Skeletal muscle satellite cell (primary cell): ENCODE measurements around the gene C10orf95.

ENCODE experiments used
- H3K27me3 ChIP-seq: 2 replicates; pipeline ENCODE4 v1.7.0; 2013; ENCODE audit warnings: low read length; ENCODE audit not compliant: control insufficient read depth, insufficient read depth
- H3K36me3 ChIP-seq: 2 replicates; pipeline ENCODE4 v1.7.0; 2013; ENCODE audit warnings: mild to moderate bottlenecking, control low read depth, low read length; ENCODE audit not compliant: insufficient read depth
- H3K4me1 ChIP-seq: 2 replicates; pipeline ENCODE4 v1.7.0; 2013; ENCODE audit warnings: low read length; ENCODE audit not compliant: control insufficient read depth, insufficient read depth
- H3K4me2 ChIP-seq: 2 replicates; pipeline ENCODE4 v1.7.0; 2013; ENCODE audit warnings: mild to moderate bottlenecking, low read length
- H3K4me3 ChIP-seq: 2 replicates; pipeline ENCODE4 v1.7.0; 2013; ENCODE audit warnings: low read length
- H3K9ac ChIP-seq: 2 replicates; pipeline ENCODE4 v1.7.0; 2013; ENCODE audit warnings: mild to moderate bottlenecking, low read depth, low read length, moderate library complexity
- H3K9me3 ChIP-seq: replicated peaks from 2 replicates; pipeline ENCODE4 v1.7.0; 2013; ENCODE audit warnings: mild to moderate bottlenecking, control low read depth, low read length

C10orf95 gene

DNA sequence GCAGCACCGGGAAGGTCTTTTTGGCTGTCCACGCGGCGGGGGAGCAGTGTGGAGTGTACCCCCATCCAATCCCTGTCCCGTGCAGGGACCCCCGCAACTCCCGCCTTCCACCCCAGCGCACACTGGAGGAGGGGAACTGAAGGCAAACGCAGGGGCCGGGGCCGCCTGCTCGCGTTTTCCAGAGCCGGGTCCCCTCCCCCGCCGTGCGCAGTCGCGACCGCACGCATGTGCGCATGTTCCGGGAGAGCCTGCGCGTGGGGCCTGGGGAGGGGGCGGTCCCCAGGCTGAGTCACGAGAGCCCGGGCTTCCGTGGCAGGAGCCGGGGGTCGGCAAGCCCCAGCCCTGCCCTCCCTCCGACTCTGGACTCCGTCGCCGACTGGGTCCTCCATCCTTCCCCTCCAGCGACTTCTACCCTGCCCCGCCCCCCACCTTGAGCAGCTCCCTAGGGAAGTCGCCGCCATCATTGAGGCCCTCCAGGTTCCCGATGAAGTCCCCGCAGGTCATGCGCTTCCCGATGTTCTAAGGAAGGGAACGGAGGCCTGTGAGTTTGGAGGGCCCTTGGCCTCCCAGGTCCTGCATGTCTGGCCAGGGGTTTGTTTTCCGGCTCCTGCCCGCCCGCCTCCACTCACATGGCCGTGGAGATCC lies 40.8 kb downstream of the C10orf95 start:
- Histone ChIP-seq H3K9ac (no peak overlapping the region), H3K4me3 (peak overlapping the region; percentile 15), H3K9me3 (no peaks in the 10 kb centered on the region), H3K36me3 (no peaks in the 10 kb centered on the region), H3K27me3 (peaks cover 78% of the 10 kb centered on the region), H3K4me2 (peak overlapping the region; percentile 54), H3K4me1 (peaks cover 12% of the 10 kb centered on the region)

- Histone ChIP-seq H3K9me3 (no peaks in the 10 kb centered on the region), H3K9ac (no peak overlapping the region), H3K36me3 (no peaks in the 10 kb centered on the region), H3K4me1 (peaks cover 12% of the 10 kb centered on the region), H3K4me3 (peak overlapping the region; percentile 47), H3K4me2 (peak overlapping the region; percentile 85), H3K27me3 (peaks cover 72% of the 10 kb centered on the region)
These were observed 41.5 kb downstream of the C10orf95 start for GRCh38 chr10:102409604-102410428.

GRCh38 chr10:102408728-102409603 lies 42.4 kb downstream of the C10orf95 start:
- H3K36me3 ChIP-seq: no peaks in the 10 kb centered on the region
- H3K4me2 ChIP-seq: peak overlapping the region; percentile 85
- no peaks in the 10 kb centered on the region for H3K9me3 ChIP-seq
- peak overlapping the region; percentile 67 for H3K4me3 ChIP-seq
- peaks cover 12% of the 10 kb centered on the region for H3K4me1 ChIP-seq
- H3K27me3 ChIP-seq: peaks cover 63% of the 10 kb centered on the region
- H3K9ac ChIP-seq: no peak overlapping the region

DNA sequence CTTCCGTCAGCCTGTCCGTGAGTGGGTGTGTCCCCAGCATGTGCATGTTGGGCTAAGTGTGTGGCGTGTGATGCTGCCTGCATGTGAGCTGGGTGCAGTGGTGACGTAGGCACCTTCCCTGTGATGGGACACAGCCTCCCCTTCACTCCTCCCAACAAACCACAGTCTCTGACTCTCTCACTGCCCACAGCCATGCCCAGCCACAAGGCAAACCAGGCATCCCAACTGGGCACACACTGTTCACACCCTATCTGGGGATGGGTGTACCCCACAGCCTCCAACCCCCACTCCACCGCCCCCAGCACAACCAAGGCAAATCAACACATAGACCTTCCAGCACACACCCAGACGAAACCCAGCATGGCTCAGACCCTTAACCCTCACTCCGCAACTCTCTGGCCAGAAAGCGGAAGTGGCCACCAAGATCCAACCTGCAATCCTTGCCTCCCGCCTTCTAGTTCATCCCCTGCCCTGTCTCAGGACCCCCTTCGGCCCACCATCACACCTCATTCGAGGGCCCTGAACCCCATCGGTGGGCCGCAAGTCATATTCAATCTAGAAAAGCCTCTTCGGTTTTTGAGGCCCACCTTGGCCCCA lies 43.1 kb downstream of the C10orf95 start:
- Histone ChIP-seq H3K4me2 (peak overlapping the region; percentile 85), H3K27me3 (peaks cover 57% of the 10 kb centered on the region), H3K4me1 (peaks cover 12% of the 10 kb centered on the region), H3K9me3 (no peaks in the 10 kb centered on the region), H3K4me3 (peak overlapping the region; percentile 67), H3K9ac (no peak overlapping the region), H3K36me3 (no peaks in the 10 kb centered on the region)

DNA sequence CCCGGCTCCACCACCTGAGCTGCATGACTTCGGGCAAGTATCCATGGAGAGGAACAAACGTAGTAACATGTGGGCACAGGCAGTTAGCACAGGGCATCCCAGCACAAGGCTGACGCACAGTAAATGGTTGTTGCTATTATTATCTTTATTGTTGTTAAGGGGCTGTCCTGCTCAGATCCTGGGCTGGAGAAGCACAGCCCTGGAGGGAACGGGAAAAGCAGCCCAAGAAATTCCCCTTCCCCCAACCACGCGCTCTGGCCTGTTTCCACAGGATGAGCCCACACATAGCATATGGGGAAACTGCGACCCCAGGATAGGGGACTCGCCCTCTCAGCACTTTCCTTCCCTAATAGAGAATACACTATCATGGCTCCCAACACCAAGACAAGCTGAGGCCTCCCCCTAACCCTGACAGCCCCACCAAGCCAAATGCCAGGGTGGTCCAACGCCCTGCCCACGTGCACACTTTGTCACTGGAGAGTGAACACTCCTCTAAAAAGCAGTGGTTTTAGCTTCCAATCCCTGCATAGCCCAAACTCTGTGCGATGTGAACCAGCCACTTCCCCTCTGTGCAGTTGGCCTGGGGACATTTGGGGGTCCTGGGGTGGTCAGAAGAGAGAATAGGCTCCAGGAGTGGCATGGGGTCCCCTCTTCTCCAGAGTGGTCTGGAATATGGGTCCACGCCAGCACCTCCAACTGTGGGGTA lies 43.8 kb downstream of the C10orf95 start:
- H3K4me1 ChIP-seq: peaks cover 12% of the 10 kb centered on the region
- H3K9me3 ChIP-seq: no peaks in the 10 kb centered on the region
- no peak overlapping the region for H3K9ac ChIP-seq
- peaks cover 51% of the 10 kb centered on the region for H3K27me3 ChIP-seq
- H3K4me2 ChIP-seq: no peak overlapping the region
- H3K4me3 ChIP-seq: no peak overlapping the region
- no peaks in the 10 kb centered on the region for H3K36me3 ChIP-seq

DNA sequence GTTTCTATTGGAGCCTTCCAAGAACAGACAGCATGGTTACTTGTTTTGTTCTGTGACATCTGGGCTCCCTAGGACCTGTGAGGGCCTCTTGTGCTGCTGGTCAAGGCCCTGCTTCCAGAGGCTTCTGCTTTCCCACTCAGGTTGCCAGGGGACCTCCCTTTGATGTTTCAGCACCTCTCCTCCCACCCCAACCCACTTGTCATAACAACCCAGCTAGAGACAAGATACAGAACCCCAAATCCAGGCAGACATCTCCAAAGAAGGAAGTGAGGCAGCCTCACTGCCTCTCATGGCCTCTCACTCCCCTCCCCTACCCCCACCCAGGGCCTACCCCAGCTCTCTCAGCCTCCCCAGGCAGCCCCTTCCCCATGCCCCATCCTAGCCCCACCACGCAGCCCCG lies 44.5 kb downstream of the C10orf95 start:
- H3K4me1 ChIP-seq: peaks cover 15% of the 10 kb centered on the region
- H3K9ac ChIP-seq: no peak overlapping the region
- H3K9me3 ChIP-seq: no peaks in the 10 kb centered on the region
- no peak overlapping the region for H3K4me3 ChIP-seq
- H3K4me2 ChIP-seq: no peak overlapping the region
- peaks cover 43% of the 10 kb centered on the region for H3K27me3 ChIP-seq
- H3K36me3 ChIP-seq: peaks cover 3% of the 10 kb centered on the region

GRCh38 chr10:102405632-102406031 lies 45.7 kb downstream of the C10orf95 start:
- Histone ChIP-seq H3K4me1 (peaks cover 19% of the 10 kb centered on the region), H3K27me3 (peaks cover 31% of the 10 kb centered on the region), H3K4me2 (no peak overlapping the region), H3K4me3 (no peak overlapping the region), H3K9ac (no peak overlapping the region), H3K36me3 (peaks cover 13% of the 10 kb centered on the region), H3K9me3 (no peaks in the 10 kb centered on the region)

DNA sequence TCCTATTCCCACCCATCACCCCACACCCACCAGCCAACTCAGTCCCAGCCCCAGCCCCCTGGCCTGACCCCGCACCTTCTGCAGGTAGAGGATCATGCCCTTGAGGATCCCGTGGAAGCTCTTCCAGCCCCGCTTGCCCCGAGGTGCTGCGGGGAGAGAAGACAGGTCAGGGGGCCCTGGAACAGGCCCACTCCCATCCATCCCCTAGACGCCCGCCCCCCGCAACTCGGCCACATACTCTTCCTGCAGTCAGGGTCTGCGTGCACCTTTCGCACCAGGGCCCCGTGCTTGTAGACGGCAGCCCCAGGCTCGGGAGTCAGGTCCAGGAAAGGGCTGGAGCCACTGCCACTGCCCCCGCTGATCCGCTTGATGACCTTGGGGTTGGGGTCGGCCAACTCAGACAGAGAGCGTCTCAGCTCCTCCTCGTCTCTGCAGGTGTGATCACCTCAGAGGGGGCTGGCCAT lies 46.2 kb downstream of the C10orf95 start:
- H3K27me3 ChIP-seq: peaks cover 26% of the 10 kb centered on the region
- H3K9me3 ChIP-seq: no peaks in the 10 kb centered on the region
- H3K36me3 ChIP-seq: peaks cover 18% of the 10 kb centered on the region
- H3K4me1 ChIP-seq: peaks cover 14% of the 10 kb centered on the region
- H3K4me3 ChIP-seq: no peak overlapping the region
- H3K9ac ChIP-seq: no peak overlapping the region
- H3K4me2 ChIP-seq: no peak overlapping the region

DNA sequence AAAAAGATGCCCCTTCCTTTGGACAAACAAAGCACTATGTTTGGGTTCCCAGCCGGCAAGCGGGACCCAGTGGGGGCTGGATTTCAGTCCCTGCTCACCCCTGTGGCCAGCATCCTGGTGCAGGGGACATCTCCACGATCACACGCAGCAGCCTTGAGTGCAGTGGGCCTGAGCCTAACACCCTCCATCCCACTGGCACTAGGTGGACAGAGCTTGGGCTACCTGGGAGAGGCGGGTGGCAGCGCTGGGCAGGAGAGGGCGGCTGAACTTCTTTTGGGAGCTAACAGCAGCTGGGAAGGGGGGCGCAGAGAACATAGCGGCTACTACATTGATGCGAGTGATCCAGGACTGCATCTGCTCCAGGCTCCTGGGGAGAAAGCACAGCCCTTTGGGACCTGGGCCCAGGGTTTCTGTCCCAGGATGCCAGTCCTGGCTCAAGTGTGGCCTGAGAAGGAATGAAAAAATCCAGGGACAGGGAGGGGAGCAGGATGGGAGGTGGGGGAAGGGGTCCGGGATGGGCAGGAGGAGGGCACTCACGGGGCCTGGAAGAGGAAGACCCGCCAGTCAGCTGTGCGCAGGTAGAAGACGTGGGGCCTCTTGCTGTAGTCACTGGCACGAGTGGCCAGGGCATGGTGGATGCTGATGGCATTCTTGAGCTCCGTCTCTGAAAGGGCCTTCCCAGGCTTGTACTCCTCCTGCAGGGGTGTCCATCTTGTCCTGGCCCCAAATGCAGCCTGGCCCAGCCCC lies 46.8 kb downstream of the C10orf95 start:
- peaks cover 20% of the 10 kb centered on the region for H3K36me3 ChIP-seq
- peaks cover 20% of the 10 kb centered on the region for H3K27me3 ChIP-seq
- H3K9me3 ChIP-seq: no peaks in the 10 kb centered on the region
- peaks cover 18% of the 10 kb centered on the region for H3K4me1 ChIP-seq
- H3K4me3 ChIP-seq: no peak overlapping the region
- H3K4me2 ChIP-seq: no peak overlapping the region
- H3K9ac ChIP-seq: no peak overlapping the region

GRCh38 chr10:102403115-102403514 lies 48.2 kb downstream of the C10orf95 start:
- Histone ChIP-seq H3K4me1 (peaks cover 14% of the 10 kb centered on the region), H3K9me3 (no peaks in the 10 kb centered on the region), H3K36me3 (peaks cover 22% of the 10 kb centered on the region), H3K27me3 (peaks cover 9% of the 10 kb centered on the region), H3K9ac (no peak overlapping the region), H3K4me2 (no peak overlapping the region), H3K4me3 (no peak overlapping the region)
